NCI-H1694 treated with DMSO at 0.1 percent for 48 hours (cell line): ENCODE measurements around the gene HOXC12.

Source experiments
- DNase-seq: peaks from one replicate; lab custom pipeline; 2025; lab: John Stamatoyannopoulos, UW

HOXC12 gene, protein sequence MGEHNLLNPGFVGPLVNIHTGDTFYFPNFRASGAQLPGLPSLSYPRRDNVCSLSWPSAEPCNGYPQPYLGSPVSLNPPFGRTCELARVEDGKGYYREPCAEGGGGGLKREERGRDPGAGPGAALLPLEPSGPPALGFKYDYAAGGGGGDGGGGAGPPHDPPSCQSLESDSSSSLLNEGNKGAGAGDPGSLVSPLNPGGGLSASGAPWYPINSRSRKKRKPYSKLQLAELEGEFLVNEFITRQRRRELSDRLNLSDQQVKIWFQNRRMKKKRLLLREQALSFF

DNA sequence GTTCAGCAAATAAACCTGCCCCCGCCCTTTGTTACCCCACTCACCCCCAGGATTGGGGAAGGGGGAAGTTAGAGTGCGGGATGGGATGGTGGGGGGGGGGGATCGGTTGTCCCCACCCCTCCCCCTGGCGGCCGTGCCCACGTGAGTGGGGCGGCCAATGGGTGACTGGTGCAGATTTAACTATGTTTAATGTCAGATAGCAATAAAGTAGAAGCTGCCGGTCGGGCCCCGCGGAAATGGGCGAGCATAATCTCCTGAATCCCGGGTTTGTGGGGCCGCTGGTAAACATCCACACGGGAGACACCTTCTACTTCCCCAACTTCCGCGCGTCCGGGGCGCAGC, at the start of gene HOXC12:
TSS of gene HOXC12 (plus strand) at position 210 of the 342 bp plus-strand sequence. CDS start at position 237, 27 bp downstream.
- no peak for DNase-seq

GRCh38 chr12:53907103-53907502, 47.6 kb upstream of the HOXC12 start:
- DNase-seq: no peak

- no peak for DNase-seq
Observed at GRCh38 chr12:53916788-53917655, 37.7 kb upstream of the HOXC12 start.

GRCh38 chr12:53924521-53925405, 29.9 kb upstream of the HOXC12 start:
- DNase-seq: peak; percentile 11

- DNase-seq: no peak
Observed at GRCh38 chr12:53927220-53928029, 27.3 kb upstream of the HOXC12 start.

- DNase-seq: no peak
Observed at GRCh38 chr12:53928054-53928835, 26.5 kb upstream of the HOXC12 start.

DNA sequence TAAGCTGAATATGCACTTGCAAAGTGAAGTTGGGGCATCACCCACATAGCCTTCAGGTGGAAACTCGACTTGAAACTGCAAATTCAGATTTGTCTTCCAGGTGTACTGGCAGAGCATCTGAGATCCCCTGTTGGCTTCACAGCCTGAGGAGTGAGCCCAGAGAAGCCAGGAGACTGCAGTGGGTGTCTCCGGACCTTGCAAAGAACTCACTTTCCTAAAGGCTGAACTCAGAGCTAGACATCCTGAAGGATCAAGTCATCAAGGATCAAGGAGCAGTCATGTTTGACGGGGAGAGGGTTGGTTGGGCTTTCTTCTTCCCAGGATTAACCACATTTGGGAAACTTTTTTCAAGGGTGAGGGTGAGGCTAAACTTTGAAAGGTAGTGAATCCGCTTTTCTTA, 25.2 kb upstream of the HOXC12 start:
- DNase-seq: no peak

GRCh38 chr12:53930591-53931255, 24.0 kb upstream of the HOXC12 start:
- no peak for DNase-seq

DNA sequence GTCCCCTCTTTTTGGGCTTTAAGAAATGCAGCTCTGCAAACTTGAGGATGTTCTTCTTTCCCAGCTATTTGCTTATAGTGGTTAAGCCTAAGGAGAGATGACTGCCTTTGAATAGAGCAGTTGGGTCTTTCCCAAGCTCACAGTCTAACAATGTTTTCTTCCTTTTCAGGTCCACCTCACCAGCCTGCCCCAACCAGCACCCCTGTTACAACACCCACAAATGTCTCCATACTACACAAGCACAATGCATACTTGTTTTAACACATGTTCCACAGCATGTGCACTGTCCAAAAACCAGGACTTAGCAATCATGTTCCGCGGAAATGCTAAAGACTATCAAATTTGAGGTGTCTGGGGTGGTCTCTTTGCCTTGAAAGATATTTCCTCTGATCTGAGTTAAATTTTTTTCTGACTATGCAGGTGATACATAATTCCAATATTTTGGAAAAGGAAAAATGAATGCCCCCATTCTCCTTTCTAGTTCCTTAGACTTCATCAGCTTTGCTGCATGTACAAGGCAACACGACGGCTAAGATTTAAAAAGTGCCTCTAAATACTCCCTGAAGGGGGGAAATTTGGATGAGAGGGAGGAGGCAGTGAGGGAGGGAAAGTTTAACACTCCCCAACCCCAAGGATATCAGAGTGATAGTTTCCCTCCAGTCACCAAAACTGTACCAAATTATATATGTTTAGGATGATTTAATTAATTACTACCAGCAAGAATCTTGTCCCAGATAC, 22.7 kb upstream of the HOXC12 start:
- no peak for DNase-seq

GRCh38 chr12:53932915-53933314, 21.8 kb upstream of the HOXC12 start:
- no peak for DNase-seq

DNA sequence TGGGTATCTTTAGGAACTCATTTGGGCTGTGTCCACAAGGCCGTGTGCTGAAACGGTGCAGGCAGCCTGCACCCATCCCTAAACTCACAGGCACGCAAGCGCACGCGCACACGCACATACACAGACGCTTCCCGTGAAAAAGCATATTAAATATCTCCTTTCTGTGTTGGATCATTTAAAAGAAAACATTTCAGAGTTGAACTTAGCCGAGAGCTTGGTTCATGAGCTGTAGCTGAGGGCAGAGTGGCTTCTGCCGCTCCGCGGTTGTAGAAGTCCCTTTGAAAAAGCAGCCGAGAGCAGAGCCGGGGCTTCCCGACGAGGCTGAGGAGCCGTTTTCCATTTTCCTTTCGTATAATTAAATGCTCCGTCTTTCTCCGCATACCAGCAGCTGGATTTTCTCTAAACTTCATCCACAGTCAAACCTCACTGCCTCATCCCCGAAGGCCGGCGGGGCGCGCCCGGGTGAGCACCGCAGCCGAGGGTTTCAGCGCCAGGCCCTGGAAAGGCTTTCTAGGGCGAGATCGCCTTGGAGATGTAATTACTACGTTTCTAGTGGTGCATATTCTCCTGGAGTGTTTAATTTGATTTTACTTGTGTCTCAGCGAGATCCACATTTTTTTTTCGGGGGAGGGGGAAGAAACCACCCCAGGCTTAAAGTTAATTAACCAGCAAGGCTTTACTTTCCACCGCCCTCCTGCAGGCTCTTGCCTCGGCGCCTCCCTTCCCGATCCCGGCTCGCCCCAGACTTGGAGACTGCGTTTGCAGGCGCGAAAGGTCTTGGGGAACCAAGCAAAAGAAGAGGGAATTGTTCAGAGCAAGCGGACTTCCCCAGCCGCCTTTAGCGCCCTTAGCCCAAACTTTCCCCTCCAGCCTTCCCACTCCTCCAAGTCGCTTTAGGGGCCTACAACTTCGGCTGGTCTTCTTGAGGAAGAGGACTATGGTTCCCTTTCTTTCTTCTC, 19.0 kb upstream of the HOXC12 start:
- no peak for DNase-seq

- no peak for DNase-seq
Observed at GRCh38 chr12:53937099-53937498, 17.6 kb upstream of the HOXC12 start.

GRCh38 chr12:53937596-53938325, 16.9 kb upstream of the HOXC12 start:
- no peak for DNase-seq

- DNase-seq: peak; percentile 94
Observed at GRCh38 chr12:53938326-53939140, 16.2 kb upstream of the HOXC12 start, which contains the start of gene HOXC13. Gene HOXC13, plus strand, starts transcription at chr12:53938831. Its CDS starts 76 bp downstream, at chr12:53938907.

DNA sequence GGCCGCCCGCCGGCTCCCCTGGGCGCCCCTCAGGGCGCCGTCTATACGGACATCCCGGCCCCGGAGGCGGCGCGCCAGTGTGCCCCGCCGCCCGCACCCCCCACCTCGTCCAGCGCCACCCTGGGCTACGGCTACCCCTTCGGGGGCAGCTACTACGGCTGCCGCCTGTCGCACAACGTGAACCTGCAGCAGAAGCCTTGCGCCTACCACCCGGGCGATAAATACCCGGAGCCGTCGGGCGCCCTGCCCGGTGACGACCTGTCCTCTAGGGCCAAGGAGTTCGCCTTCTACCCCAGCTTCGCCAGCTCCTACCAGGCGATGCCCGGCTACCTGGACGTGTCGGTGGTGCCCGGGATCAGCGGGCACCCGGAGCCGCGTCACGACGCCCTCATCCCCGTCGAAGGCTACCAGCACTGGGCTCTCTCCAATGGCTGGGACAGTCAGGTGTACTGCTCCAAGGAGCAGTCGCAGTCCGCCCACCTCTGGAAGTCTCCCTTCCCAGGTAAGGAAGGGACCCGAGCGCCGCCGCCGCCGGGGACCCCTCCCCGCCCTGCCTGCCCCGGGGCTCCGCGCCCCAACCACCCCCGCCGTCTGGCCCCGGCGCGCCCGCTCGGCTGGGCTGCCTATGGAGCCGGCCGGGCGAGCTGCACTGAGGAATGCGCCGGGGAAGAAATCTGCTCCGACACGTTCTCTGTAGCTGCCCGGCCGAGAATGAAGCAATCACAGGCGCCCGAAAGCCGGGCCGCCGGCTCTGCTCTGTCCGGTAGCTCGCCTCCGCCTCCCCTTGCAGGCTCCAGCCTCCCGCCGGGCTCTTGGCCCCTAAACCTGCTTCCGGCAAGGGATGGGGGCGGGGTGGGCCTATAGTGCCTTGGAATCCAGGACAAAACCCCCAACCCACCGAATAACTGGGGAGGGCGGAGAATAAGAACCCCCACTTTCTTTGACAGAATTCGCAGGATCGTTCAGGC, 15.3 kb upstream of the HOXC12 start:
- no peak for DNase-seq
